NCI-H1105 (cell line): ENCODE data around the gene TMEM120B.
A peak's percentile ranks its signal among the peaks of the same experiment; 100 is the strongest.
"Not testable (repeated sequence)": the region's sequence is repeated elsewhere in the genome, so short reads cannot be mapped to it uniquely, and the experiment has no call there.

Source experiments
- DNase-seq: peaks from one replicate; lab custom pipeline; 2025; lab: John Stamatoyannopoulos, UW

The TMEM120B gene

DNA sequence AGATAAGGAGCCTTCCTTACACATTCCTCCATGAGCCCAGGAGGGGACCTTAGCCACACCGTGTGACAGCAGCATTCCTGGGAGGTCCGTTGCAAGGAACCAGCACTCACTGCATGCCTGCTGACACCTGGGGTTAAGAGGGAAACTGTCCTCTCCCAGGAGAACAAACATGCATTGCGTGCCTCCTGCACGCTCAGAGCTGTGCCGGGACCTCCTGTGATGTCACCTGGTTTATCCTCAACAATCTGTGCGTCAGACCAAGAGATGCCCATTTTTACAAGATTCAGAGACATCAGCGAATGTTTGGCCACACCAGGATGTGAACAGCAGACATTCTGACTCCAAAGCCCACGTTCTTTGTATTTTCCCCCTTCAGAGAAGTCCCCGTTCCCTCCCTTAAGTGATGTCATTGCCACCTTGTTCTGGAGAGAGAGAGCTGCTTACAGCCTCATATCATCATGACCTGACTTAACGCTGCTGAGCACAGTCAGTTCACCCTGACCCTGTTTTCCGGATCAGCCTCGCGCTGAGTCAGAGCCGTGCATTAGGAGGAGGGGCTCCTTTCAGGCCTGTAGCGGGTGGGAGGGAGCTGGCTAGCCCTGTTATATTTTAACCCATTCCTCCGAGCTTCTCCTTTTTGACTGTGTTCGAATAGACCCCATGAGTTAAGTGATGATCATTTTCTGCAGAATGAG lies 36.2 kb downstream of the TMEM120B start:
- no peak for DNase-seq

DNA sequence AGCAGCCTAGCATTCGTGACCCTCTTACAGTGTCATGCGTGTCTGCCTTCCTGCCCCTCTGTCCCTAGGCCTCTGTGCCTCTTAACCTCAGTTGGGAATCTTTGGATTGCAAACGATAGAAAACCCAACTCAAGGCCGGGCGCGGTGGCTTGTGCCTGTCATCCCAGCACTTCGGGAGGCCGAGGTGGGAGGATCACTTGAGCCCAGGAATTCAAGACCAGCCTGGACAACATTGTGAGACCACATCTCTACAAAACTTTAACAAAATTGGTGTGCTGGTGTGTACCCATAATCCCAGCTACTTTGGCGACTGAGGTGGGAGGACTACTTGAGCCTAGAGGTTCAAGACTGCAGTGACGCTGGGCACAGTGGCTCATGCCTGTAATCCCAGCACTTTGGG lies 36.7 kb downstream of the TMEM120B start:
- no peak for DNase-seq

GRCh38 chr12:121750507-121750955 lies 38.0 kb downstream of the TMEM120B start:
- DNase-seq, result no peak

DNA sequence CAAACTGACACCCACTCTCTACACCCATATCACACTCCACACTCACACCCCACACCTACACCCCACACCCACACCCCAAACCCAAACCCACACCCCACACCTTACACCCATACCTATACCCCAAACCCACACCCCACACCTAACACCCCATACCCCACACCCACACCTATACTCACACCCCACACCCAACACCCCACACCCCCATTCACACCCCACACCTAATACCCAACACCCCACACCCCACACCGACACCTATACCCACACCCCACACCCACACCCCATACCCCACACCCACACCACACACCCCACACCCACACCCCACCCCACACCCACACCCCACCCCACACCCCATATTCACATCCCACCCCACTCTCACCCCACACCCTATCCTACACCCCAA lies 38.5 kb downstream of the TMEM120B start:
- no peak for DNase-seq

DNA sequence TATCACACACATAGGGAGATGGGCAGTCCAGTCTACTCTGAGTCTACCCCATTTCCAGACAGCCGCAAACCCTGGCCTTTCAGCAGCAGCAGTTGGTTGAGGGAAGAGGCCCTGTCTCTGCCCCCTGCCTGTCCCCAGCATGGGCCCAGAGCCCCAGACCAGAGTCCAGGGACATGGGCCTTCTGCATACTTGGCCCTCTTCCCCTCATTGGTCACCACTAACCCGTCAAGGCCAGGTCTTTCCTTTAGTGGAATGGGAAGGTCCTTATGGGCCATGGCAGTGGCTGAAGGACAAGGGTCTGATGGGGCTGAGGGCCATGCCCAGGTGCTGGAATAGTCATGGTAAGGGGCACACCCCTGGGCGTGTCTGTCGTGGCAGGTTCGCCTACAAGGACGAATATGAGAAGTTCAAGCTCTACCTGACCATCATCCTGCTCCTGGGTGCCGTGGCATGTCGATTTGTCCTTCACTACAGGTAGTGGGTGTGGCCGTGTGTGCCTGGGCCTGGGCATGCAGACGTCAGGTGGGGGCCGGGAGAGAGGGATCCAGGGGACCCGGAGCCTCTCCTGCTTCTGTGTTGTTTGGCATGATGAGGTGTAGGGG lies 39.3 kb downstream of the TMEM120B start:
- no peak for DNase-seq

DNA sequence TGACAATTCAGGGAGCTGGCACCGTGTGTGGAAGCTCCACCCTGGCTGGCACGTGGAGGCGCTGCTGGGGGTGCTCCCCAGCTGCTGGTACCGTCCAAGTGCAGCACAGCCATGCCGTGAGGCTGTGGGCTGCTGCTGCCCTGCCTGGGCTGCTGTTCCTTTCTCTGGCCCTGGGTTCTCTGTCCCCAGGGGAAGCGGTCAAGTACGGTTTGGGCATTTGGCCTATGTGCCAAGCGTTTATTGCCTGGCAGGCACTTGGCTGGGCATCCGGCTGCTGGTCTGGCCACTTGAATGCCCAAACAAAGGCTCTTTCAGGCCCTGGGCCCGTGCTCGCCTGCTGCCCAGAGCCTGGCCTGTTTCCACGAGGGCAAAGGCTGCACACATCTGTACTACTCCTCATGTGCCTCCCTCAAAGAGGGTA lies 41.3 kb downstream of the TMEM120B start:
- no peak for DNase-seq

GRCh38 chr12:121754836-121755235 lies 42.3 kb downstream of the TMEM120B start:
- DNase-seq, result no peak

DNA sequence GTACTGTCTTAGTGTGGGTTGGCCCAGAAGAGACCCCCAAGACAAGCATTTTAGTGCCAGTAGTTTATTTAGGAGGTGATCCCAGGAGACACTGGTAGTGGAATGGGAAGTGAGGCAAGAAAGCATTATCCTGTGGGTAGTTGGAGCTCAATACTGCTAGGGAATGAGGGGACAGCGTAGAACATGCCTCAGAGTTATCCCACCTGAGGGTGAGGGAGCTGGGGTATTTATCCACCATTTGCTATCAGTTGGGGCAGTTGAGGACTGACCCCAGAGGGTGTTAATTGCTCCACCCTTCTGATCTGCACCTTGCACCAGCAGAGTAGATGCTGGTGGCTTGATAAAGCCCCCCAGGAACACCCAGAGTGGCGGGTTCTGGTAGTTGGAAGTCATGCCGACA lies 43.0 kb downstream of the TMEM120B start:
- no peak for DNase-seq

GRCh38 chr12:121758536-121758935 lies 46.0 kb downstream of the TMEM120B start:
- DNase-seq, result not testable (repeated sequence)

DNA sequence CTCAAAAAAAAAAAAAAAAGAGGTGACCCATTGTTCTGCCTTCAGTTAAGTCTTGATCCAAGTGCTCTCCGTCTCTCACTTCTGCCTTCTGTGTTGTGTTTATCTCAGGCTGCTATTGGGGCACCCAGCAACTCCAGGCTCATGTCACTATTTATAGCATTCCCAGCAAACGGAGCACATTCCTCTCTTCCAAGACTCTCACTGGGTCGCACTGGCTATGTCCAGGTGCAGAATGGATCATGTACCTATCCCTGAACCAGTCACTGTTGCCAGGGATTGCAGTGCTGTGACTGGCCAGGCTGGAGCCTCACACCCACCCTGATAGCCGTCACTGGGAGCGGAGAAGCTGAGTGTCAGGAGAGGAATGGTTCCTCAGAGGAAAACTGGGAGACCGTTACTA lies 49.7 kb downstream of the TMEM120B start:
- no peak for DNase-seq

GRCh38 chr12:121764808-121765207 lies 52.3 kb downstream of the TMEM120B start:
- DNase-seq, result no peak

DNA sequence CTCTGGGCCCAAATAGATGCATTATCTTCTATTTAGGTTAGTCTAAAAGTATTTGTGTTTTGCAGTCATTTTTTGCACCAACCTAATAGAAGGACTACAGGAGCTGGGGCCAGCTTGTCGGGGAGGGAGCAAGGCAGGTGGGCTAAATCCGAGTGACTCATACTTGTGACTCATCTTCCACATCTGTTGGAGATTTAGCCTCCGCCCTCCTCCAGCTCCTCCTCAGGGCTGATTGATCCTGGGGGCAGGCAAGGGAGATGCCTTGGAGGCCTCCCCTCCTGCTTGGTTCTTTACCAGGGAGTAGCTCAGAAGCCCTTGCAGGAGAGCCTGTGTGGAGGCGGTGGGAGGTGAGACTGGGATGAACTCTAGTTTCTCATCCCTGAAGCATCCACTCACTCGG lies 53.0 kb downstream of the TMEM120B start:
- DNase-seq, result no peak

- no peak for DNase-seq
Observed at GRCh38 chr12:121766290-121767039, 53.9 kb downstream of the TMEM120B start.

DNA sequence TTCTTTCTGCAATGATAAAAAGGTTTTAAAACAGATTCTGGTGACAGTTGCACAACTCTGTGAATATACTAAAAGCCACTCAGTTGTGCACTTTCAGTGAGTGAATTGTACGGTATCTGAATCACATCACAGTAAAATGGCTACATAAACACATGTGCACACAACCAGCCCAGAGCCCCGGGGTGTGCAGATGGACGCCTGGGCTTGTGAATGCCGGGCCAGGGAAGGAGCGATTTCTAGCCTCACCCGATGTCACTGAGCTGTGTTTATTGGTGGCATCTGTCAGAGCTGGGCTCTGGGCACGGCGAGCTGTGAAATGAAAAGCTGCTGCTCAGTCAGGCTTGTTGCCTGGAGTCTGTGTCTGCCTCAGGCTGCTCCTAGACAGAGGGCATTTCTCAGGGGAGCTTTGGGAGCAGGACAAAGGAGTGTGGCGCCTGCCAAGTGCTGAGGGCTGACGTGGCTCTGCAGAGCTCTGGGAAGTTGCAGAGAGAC lies 55.0 kb downstream of the TMEM120B start:
- DNase-seq, result no peak

- no peak for DNase-seq
Observed at GRCh38 chr12:121769297-121769830, 56.8 kb downstream of the TMEM120B start.

DNA sequence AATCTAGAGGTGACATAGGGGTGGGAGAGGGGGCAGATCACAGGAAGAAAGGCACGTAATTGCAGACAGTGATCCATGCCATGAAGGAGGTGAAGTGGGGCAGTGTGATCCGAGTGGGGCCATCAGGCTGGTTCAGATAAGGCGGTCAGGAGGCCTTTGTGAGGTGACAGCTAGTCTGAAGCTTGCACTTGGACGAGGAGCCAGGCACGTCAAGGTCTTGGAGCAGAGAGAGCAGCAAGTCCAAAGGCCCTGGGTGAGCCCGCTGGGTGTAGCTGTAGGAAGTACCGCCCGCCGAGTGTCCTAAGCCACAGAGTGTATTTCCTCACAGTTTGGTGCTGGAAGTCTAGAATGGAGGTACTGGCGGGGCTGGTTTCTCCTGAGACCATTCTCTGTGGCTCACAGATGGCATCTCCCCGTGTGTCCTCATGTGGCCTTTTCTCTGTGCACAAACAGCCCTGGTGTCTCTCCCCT lies 57.3 kb downstream of the TMEM120B start:
- DNase-seq, result no peak

DNA sequence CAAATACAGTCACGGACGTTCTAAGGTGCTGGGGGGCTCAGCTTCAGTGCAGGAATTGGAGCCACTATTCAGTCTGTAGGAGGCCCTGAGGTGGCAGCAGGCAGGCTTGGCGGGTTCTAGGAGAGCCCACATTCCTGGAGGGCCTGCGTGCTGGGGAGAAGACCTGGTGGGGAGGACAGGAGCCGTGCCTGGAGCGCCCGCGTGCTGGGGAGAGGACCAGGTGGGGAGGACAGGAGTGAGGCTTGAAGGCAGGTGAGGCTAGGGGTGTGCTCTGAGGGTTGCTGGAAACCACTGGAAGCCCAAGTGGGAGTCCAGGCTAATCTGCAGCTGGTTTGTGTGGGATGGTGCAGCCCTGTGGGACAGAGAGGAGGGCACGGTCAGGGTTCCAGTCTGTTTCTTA lies 57.8 kb downstream of the TMEM120B start:
- no peak for DNase-seq

DNA sequence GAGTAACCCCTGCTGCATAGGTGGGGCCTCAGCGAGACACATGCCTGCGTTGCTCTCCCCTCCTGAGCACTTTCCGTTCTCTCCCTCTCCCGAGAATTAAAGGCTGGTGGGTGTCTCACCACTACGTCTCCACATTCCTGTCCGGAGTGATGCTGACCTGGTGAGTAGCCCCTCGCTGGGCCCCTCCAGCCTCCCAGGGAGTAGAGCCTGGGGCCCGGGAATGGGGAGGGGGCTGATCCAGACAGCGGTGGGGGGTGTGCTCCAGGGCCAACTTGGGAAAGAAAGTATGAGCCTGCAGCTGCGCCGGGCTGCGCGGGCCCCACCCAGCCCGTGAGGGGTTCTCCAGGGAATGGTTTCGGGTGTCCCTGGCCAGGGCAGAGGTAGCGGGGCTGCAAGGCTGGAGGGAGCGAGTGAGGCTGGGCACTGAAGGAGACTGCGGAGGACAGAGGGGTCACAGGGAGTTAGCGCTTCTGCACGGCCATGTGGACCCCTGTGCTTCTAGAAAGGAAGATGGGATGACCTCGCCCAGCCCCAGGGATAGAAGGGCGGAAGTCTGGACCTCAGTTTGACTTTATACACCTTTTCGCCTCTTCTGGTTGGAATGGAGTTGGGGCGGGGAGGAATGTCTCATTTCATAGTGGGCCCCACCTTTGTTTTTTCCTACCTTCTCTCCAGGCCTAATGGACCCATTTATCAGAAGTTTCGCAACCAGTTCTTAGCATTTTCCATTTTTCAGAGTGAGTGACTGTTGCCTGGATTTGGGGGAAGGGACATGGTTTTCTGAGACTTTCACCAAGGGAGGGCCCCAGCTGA lies 58.5 kb downstream of the TMEM120B start:
- no peak for DNase-seq

- peak; percentile 34 for DNase-seq
Observed at GRCh38 chr12:121773011-121773777, 60.6 kb downstream of the TMEM120B start.

- DNase-seq, result no peak
Observed at GRCh38 chr12:121774968-121775474, 62.5 kb downstream of the TMEM120B start.

GRCh38 chr12:121775501-121775900 lies 62.9 kb downstream of the TMEM120B start:
- DNase-seq, result no peak
